Gastroesophageal sphincter (tissue), 4 donors: ENCODE results near the gene FGFR3. TPM values are rescaled to one million over a fixed set of nuclear protein-coding genes. Genes with fewer than 3 reads are reported as not detected.

Source experiments
- ATAC-seq: fragments of 150-250 bp; one replicate; pipeline ENCODE4 v1.9.1; 2016; ENCODE audit warnings: mild to moderate bottlenecking, moderate library complexity
- H3K27ac ChIP-seq, 4 donors: fragments of 200-600 bp; sonication (generic) in 3 of 4; 1 replicate in 3 of 4; 2 replicates in 1 of 4; pipeline ENCODE4 v1.5.1; 2016 to 2019
- H3K27me3 ChIP-seq: fragments of 200-600 bp; sonication (generic); one replicate; pipeline ENCODE4 v1.5.1; 2019
- H3K36me3 ChIP-seq, 2 donors: fragments of 200-600 bp; sonication (generic); one replicate each; pipeline ENCODE4 v1.5.1; 2019; ENCODE audit warnings: control low read depth in 1 of 2
- H3K4me1 ChIP-seq, 3 donors: fragments of 200-600 bp; sonication (generic); 1 replicate in 2 of 3; 2 replicates in 1 of 3; pipeline ENCODE4 v1.5.1; 2016 to 2019; ENCODE audit warnings: control low read depth in 2 of 3
- H3K4me3 ChIP-seq, 2 donors: fragments of 200-600 bp; sonication (generic); one replicate each; pipeline ENCODE4 v1.5.1; 2019; ENCODE audit warnings: mild to moderate bottlenecking in 1 of 2, moderate library complexity in 1 of 2
- H3K9me3 ChIP-seq, 3 donors: fragments of 200-600 bp; sonication (generic); one replicate each; pipeline ENCODE4 v1.5.1; 2017 to 2019; ENCODE audit warnings: control low read depth in 2 of 3
- EP300 ChIP-seq: sonication (generic); formaldehyde crosslinking; IDR thresholded peaks from one replicate; pipeline ENCODE4 v1.6.1; 2017; ENCODE audit warnings: antibody characterized with exemption, mild to moderate bottlenecking
- POLR2A ChIP-seq, 2 donors: fragments of 450-650 bp; IDR thresholded peaks; one replicate each; pipeline ENCODE4 v1.6.1; 2017; ENCODE audit warnings: antibody characterized with exemption in 2 of 2, mild to moderate bottlenecking in 2 of 2, moderate library complexity in 1 of 2
- POLR2AphosphoS5 ChIP-seq: sonication (generic); formaldehyde crosslinking; IDR thresholded peaks from one replicate; pipeline ENCODE4 v1.6.1; 2017; ENCODE audit warnings: antibody characterized with exemption
- WGBS, 2 donors: methylation state at CpG; one replicate each; pipeline ENCODE4 v1.1.5; 2018; ENCODE audit warnings: low coverage in 1 of 2; 5-methylcytosine and 5-hydroxymethylcytosine counted together
- total RNA-seq, 4 donors: library from RNA; depleted of rRNA; stranded (reverse); fragments of >200 nt; gene quantifications; one replicate each; pipeline ENCODE4 v1.1.0, GENCODE V29; 2016
- TF ChIP-seq, protein P1 (sequence below), 4 experiments: fragments of 200-600 bp in 2 of 4; fragments of 450-650 bp in 2 of 4; sonication (generic) in 1 of 4; IDR thresholded peaks; one replicate each; pipeline ENCODE4 v1.5.1; 2017 to 2019; ENCODE audit warnings: antibody characterized with exemption in 4 of 4, mild to moderate bottlenecking in 2 of 4, moderate library complexity in 2 of 4

Gene FGFR3
- total RNA-seq, 4 donors from 2014 or later = 1.4 to 17.7 (median 1.8) TPM

DNA sequence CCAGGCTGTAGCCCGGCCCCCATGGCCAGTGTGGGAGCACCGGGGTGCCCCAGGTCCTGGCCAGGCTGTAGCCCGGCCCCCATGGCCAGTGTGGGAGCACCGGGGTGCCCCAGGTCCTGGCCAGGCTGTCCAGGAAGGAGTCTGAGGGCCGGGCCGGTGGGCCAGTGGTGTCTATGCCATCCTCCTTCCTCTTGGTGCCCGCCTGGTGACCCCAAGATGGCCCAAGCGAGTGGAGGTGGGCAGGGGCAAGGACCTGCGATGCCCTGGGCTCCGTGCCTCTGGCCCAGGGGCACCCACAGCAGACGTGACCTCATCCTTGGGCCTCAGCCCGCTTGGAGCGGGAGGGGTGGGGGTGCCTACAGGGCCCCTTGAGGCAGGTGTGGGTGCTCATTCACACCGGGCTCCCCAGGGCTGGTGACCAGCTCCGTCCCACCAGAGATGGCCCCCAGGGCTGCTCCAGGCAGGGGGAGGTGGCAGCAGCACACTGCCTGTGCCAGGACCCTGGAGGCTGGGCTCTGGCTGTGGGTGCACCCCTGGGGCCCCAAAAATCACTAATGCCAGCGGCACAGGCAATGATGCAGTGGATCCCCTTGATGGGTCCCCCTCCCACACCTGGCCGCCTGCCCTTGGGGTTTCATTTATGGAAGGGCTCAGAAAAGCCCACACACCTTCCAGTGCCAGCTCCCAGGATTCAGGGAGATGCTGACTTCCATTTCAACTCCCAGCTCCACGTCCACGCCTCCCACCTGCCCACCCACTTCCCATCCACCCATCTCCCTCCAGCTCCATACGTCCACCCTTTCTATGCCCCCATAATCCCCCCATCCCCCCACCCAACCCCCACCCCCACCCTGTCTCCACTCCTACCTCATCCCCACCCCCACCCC is 36.0 kb upstream of the FGFR3 start:
- TF ChIP-seq POLR2A (IDR thresholded peaks at IDR 0.05) (no peak), EP300 (no peak), POLR2AphosphoS5 (no peak)
- TF ChIP-seq, protein P1, sequence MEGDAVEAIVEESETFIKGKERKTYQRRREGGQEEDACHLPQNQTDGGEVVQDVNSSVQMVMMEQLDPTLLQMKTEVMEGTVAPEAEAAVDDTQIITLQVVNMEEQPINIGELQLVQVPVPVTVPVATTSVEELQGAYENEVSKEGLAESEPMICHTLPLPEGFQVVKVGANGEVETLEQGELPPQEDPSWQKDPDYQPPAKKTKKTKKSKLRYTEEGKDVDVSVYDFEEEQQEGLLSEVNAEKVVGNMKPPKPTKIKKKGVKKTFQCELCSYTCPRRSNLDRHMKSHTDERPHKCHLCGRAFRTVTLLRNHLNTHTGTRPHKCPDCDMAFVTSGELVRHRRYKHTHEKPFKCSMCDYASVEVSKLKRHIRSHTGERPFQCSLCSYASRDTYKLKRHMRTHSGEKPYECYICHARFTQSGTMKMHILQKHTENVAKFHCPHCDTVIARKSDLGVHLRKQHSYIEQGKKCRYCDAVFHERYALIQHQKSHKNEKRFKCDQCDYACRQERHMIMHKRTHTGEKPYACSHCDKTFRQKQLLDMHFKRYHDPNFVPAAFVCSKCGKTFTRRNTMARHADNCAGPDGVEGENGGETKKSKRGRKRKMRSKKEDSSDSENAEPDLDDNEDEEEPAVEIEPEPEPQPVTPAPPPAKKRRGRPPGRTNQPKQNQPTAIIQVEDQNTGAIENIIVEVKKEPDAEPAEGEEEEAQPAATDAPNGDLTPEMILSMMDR (IDR thresholded peaks at IDR 0.05) = no peak
- Histone ChIP-seq H3K36me3 (no peaks in the 10 kb centered on the region), H3K4me3 (no peak overlapping the region), H3K27me3 (peaks cover 2% of the 10 kb centered on the region), H3K27ac (no peak overlapping the region), H3K9me3 (no peaks in the 10 kb centered on the region), H3K4me1 (peaks cover 0 to 8% (median 0%) of the 10 kb centered on the region in 3 donors)
- no peak for ATAC-seq
- WGBS, 2 donors = 45 to 62% methylated on average over 3 to 4 of the region's 20 CpGs

DNA sequence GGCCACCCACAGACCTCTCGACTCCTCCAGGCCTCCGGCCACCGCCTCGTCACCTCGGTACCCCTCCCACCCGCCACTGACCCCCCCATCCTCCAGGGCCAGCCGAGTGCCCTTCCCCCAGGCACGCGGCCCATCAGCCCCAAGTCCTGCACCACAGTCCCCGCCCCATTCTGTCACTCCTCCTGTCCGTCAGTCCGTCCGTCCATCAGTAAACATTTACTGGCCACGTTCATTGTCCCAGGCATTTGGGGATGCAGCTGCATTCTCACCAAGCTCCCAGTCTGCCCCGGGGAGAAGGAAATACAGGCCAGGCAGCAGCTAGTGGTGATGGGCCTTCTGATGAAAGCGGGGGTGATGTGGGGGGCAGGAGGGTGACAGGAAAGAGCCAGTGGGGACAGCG is 35.3 kb upstream of the FGFR3 start:
- WGBS, 2 donors = 73% methylated on average over 5 of the region's 17 CpGs; no CpG with 5 or more reads in 1 of the 2 donors

DNA sequence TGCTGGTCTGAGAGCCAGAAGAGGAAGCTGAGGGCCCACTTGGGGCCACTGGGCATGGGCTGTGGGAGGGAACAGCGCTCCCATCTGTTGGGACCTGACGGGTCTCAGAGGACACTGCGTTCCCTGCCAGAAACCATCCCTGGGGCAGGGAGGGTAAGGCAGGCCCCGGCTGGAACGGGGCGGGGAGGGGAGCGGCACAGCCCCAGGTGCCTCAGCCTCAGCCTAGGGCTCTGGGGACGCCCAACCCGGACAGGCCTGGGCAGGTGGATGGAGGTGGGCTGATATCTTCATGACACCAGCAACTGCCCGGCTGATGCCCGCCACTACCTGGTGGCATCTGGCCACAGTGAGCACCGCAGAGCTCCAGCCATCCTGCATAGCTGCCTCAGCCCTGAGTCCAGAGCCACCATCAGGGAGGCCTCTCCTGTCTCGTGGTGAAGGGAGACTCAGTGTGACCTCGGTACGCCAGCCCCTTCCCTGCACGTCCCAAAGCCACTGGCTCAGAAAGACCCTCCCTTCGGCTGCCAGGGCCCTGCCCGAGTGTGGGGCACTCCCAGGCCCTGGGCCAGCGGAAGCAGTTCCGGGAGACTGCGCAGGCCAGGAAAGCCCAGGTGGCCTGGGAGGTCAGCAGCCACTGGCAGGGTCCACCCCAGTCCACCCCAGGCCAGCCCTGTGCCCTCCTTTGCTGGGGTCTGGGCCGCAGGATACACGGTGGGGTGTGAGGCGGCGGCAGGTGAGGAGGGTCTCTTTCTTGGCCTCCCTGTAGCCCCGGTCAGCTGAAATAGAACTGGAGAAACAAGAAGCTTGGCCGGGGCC is 34.6 kb upstream of the FGFR3 start:
- H3K36me3 ChIP-seq = no peaks in the 10 kb centered on the region
- no peak for ATAC-seq
- no peak for TF ChIP-seq POLR2A (IDR thresholded peaks at IDR 0.05)
- no peak for TF ChIP-seq POLR2AphosphoS5
- TF ChIP-seq EP300 = no peak
- TF ChIP-seq, protein P1 (IDR thresholded peaks at IDR 0.05) = no peak
- peaks cover 0 to 8% (median 4%) of the 10 kb centered on the region in 3 donors for H3K4me1 ChIP-seq
- no peak overlapping the region for H3K4me3 ChIP-seq
- peaks cover 5% of the 10 kb centered on the region for H3K27me3 ChIP-seq
- H3K9me3 ChIP-seq = no peaks in the 10 kb centered on the region
- 84 to 100% methylated on average over 1 to 8 of the region's 27 CpGs for WGBS, 2 donors
- no peak overlapping the region for H3K27ac ChIP-seq

More for the DNA sequence above, 35.3 kb upstream of the FGFR3 start:
- Histone ChIP-seq H3K4me1 (peaks cover 0 to 2% (median 0%) of the 10 kb centered on the region in 3 donors), H3K4me3 (no peak overlapping the region), H3K27ac (no peak overlapping the region), H3K27me3 (peaks cover 5% of the 10 kb centered on the region), H3K9me3 (no peaks in the 10 kb centered on the region), H3K36me3 (no peaks in the 10 kb centered on the region)
- ATAC-seq = no peak
- TF ChIP-seq EP300 (no peak), POLR2A (IDR thresholded peaks at IDR 0.05) (no peak), POLR2AphosphoS5 (no peak)
- TF ChIP-seq, protein P1 (IDR thresholded peaks at IDR 0.05) = no peak

DNA sequence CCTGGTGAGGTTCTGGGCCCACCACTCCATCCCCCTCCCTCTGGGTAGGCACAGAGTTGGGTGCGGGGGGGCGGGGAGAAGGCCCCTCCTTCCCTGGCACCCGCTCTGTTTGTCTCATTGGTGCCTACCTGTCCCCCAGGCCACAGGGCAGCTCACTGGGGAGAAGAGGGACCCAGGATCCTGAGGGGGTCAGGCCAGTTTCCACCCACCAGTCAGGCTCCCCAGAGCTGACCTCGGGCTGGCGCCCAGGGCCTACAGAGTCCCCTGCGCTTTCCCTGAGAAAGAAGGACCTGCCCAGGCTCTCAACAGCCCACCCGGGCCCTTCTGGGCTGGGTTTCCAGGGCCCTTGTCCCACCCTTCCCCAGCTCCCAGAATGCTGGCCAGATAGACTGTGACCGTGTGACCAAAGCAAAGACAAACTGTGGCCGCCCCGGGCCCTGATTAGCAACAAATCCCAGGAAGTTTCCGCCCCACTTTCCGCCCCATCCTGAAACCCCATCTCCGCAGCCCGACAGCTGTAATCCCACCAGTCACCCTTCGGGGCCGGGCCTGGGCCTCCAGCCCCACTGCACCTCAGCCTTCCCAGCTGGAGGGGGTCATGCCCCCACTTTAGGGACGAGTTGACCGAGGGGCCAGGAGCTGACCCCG is 33.8 kb upstream of the FGFR3 start:
- Histone ChIP-seq H3K27ac (no peak overlapping the region), H3K27me3 (peaks cover 6% of the 10 kb centered on the region), H3K36me3 (no peaks in the 10 kb centered on the region), H3K4me1 (peaks cover 0 to 16% (median 8%) of the 10 kb centered on the region in 3 donors), H3K4me3 (no peak overlapping the region), H3K9me3 (no peaks in the 10 kb centered on the region)
- no peak for ATAC-seq
- no peak for TF ChIP-seq POLR2AphosphoS5
- TF ChIP-seq, protein P1 (IDR thresholded peaks at IDR 0.05) = no peak
- TF ChIP-seq POLR2A (IDR thresholded peaks at IDR 0.05) = no peak
- TF ChIP-seq EP300 = no peak
- no CpG with 5 or more reads among the region's 19 CpGs for WGBS, 2 donors
